GM19397 (cell line): ENCODE results near the gene GPR89B.
"Not testable (repeated sequence)": the region's sequence is repeated elsewhere in the genome, so short reads cannot be mapped to it uniquely, and the experiment has no call there.

Experiments
- ATAC-seq: cut with Tn5 transposase; IDR thresholded peaks from one replicate; pipeline ENCODE4 v1.9.1; 2021; ENCODE audit warnings: mild to moderate bottlenecking, moderate library complexity; ENCODE audit not compliant: unreplicated experiment

The GPR89B gene

GRCh38 chr1:147935296-147935695, 7.1 kb downstream of the GPR89B start:
- ATAC-seq, result not testable (repeated sequence)

GRCh38 chr1:147940456-147940855, 12.2 kb downstream of the GPR89B start:
- ATAC-seq, result not testable (repeated sequence)

- ATAC-seq, result not testable (repeated sequence)
Measured at GRCh38 chr1:147942563-147942962, 14.3 kb downstream of the GPR89B start.

- not testable (repeated sequence) for ATAC-seq
Measured at GRCh38 chr1:147949517-147949916, 21.3 kb downstream of the GPR89B start.

GRCh38 chr1:147958906-147959305, 30.7 kb downstream of the GPR89B start:
- not testable (repeated sequence) for ATAC-seq

GRCh38 chr1:147959680-147960079, 31.5 kb downstream of the GPR89B start:
- not testable (repeated sequence) for ATAC-seq

GRCh38 chr1:147964575-147964974, 36.4 kb downstream of the GPR89B start:
- ATAC-seq, result not testable (repeated sequence)

- ATAC-seq, result not testable (repeated sequence)
Measured at GRCh38 chr1:147966657-147967056, 38.4 kb downstream of the GPR89B start.

GRCh38 chr1:147978896-147979651, 50.9 kb downstream of the GPR89B start:
- ATAC-seq, result not testable (repeated sequence)

GRCh38 chr1:147985374-147985773, 57.2 kb downstream of the GPR89B start:
- ATAC-seq, result not testable (repeated sequence)

- ATAC-seq, result not testable (repeated sequence)
Measured at GRCh38 chr1:147987893-147988292, 59.7 kb downstream of the GPR89B start.

GRCh38 chr1:147992916-147993315, 64.7 kb downstream of the GPR89B start:
- ATAC-seq, result not testable (repeated sequence)

GRCh38 chr1:147993400-147993799, 65.2 kb downstream of the GPR89B start:
- not testable (repeated sequence) for ATAC-seq

GRCh38 chr1:147993825-147994615, 65.8 kb downstream of the GPR89B start:
- ATAC-seq, result not testable (repeated sequence)

GRCh38 chr1:147996088-147996487, 67.9 kb downstream of the GPR89B start:
- ATAC-seq, result not testable (repeated sequence)

- ATAC-seq, result not testable (repeated sequence)
Measured at GRCh38 chr1:148007724-148008123, 79.5 kb downstream of the GPR89B start.

GRCh38 chr1:148010527-148010926, 82.3 kb downstream of the GPR89B start:
- ATAC-seq, result no peak

GRCh38 chr1:148013177-148014144, 85.2 kb downstream of the GPR89B start:
- ATAC-seq, result not testable (repeated sequence)

GRCh38 chr1:148014289-148015200, 86.3 kb downstream of the GPR89B start:
- not testable (repeated sequence) for ATAC-seq

GRCh38 chr1:148024918-148025317, 96.7 kb downstream of the GPR89B start:
- not testable (repeated sequence) for ATAC-seq
